Measurements from ENCODE around the gene GGT6.
"Not testable (repeated sequence)": the region's sequence is repeated elsewhere in the genome, so short reads cannot be mapped to it uniquely, and the experiment has no call there.

The GGT6 gene, protein sequence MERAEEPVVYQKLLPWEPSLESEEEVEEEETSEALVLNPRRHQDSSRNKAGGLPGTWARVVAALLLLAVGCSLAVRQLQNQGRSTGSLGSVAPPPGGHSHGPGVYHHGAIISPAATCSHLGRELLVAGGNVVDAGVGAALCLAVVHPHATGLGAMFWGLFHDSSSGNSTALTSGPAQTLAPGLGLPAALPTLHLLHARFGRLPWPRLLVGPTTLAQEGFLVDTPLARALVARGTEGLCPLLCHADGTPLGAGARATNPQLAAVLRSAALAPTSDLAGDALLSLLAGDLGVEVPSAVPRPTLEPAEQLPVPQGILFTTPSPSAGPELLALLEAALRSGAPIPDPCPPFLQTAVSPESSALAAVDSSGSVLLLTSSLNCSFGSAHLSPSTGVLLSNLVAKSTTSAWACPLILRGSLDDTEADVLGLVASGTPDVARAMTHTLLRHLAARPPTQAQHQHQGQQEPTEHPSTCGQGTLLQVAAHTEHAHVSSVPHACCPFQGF

DNA sequence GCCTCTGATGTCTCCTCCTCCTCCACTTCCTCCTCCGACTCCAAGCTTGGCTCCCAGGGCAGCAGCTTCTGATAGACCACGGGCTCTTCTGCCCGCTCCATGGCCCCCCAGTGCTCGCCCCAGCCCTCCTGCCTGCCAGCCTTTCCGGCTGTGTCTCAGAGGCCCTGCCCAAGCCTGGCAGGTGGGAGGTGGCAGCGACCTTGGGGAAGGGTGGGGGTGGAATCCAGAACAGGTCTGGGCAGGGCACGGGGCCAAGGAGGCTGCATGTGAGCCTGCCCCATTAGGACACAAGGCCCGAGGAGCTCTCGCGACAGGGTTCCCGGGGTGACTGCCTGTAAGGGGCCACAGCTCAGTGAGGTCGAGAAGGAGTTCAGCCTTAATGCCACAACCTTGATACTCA, at the start of gene GGT6:
Gene GGT6, minus strand, starts transcription at position 157 of the 400 bp plus-strand sequence. Its CDS starts 56 bp downstream, at position 101.
- DNase-seq (ENCODE audit: low spot score) = no peak

DNA sequence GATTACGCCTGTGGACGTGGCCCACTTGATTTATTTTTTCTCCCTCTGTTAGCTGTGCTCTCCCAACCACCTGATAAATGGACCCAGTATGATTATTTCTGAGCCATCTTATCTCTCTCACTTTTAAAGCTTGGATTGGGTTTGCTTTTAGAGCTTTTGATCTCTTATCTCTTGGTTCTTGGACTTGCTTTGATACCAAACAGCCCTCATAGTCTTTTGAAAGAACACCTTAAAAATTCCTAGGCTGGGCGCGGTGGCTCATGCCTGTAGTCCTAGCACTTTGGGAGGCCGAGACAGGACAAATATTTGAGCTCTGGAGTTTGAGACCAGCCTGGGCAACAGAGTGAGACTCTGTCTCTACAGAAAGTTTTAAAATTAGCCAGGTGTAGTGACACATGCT, 49.8 kb upstream of the GGT6 start:
- no peak for DNase-seq (ENCODE audit: low spot score)

DNA sequence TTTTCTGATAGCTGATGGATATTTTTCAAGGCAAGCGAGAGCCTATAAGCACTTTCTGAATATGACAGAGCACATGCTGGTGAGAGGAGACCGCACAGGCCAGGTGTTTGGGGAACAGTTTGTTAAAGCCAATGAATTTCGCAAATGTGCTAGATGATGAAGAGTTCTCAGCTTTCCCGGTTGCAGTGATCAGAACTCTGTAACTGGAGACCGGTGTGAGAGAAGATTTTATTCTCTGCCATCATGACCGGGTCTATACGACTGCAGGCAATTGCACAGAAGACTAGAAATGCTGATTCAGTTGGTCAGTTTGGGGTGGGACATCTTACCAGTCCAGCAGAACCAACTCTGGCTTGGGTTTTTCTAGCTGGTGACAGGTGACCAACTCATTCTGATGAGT, 49.4 kb upstream of the GGT6 start:
- no peak for DNase-seq (ENCODE audit: low spot score)

DNA sequence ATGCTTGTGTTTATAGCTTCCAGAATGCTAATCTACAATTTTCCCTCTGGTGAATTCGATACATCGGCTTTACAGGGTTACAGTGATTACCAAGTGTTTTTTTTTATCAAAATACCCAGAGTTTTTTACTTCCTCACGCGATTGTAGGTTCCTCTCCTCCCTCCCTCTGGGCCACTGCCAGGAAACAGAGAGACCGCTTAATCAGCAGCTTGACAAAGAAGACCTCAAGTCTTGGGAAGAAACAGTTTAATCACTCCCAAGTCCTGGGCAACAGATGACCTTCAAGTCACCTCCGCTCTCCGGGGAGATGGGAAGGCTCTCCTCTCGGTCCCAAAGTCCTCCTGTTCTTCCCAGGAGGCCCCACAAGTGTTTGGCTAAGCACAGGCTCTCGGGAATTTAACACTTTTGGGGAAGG, 47.4 kb upstream of the GGT6 start:
- DNase-seq (ENCODE audit: low spot score) = peak; percentile 47

DNA sequence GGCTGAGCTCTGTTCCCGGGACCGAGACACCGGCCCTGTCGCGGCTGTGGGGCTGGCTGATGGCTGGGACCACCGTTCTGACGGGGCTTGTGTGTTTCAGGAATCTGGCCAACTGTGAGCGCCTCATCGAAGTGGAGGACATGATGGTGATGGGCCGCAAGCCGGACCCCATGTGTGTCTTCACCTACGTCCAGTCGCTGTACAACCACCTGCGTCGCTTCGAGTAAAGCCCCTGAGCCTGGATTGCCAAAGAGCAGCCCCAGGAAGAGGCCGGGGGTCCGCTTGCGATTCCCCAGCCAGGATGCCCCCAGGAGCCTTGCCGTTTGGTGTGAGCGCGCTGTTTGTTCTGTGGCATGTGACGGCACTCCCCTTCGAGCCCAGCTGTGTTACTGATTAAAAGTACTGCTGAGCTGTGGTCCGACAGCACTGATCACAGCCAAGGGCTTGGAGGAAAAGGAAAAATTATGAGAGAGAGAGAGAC, 46.9 kb upstream of the GGT6 start:
- no peak for DNase-seq (ENCODE audit: low spot score)

DNA sequence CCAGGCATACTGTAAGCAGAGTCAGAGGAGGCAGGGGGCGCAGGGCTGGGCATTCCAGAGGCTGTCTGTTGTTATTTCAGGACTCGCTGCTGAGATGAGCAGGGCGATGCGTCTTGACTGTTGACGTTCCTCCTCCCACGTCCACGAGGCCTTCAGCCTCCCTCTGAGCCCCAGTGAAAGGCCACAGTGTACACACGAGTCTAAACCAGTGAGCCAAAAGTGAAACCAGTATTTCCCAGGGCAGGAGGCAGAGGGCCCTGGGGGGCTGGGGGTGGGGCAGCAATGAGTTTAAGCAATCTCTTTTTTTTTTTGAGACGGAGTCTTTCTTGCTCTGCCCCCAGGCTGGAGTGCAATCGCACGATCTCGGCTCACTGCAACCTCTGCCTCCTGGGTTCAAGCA, 45.4 kb upstream of the GGT6 start:
- no peak for DNase-seq (ENCODE audit: low spot score)

DNA sequence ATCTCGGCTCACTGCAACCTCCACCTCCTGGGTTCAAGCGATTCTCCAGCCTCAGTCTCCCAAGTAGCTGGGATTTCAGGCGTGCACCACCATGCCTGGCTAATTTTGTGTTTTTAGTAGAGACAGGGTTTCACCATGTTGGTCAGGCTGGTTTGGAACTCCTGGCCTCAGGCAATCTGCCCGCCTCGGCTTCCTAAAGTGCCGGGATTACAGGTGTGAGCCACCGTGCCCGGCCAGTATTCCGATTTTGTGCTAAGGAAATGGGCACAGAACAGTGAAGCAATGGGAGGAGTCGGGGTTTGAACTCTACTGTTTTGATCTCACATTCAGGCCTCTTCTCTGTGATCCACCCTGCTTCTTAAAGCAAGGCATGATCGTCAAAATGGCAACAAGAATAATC, 44.4 kb upstream of the GGT6 start:
- not testable (repeated sequence) for DNase-seq (ENCODE audit: low spot score)

DNA sequence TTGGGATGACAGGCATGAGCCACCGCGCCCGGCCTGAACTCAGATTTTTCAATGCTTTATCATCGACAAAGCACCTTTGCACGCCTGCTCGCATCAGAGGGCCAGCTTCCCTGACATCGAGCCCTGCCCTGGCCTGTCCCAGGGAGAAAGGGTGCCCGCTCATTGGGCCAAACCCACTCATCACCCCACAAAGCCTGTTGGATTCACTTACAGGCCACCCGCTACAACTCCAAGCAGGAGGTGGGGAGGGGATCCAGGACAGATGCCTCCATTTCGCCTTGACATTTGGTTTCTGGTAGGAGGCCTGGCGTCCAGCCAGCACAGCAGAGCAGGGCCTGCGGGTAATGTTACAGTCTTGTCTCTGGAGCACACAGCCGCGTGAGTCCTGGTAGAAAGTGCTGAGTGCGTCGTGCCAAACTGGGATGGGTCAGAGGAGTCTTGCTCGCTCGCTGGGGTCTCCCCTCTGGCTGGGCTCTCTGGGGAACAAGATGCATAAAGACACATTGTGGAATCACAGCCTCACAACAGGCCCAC, 43.8 kb upstream of the GGT6 start:
- DNase-seq (ENCODE audit: low spot score) = no peak

DNA sequence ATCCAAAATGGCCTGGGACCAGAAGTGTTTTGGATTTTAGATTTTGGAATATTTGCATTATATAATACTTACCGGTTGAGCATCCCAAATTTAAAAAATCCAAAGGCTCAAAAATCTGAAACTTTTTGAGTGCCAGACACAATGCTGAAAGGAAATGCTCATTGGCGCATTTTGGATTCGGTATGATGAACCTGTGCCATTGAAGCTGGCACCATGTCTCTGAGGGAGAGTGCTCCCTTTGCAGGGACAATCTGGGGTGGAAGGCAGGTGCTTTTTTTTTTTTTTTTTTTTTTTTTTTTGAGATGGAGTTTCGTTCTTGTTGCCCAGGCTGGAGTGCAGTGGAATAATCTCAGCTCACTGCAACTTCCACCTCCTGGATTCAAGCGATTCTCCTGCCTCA, 41.7 kb upstream of the GGT6 start:
- DNase-seq (ENCODE audit: low spot score) = no peak

DNA sequence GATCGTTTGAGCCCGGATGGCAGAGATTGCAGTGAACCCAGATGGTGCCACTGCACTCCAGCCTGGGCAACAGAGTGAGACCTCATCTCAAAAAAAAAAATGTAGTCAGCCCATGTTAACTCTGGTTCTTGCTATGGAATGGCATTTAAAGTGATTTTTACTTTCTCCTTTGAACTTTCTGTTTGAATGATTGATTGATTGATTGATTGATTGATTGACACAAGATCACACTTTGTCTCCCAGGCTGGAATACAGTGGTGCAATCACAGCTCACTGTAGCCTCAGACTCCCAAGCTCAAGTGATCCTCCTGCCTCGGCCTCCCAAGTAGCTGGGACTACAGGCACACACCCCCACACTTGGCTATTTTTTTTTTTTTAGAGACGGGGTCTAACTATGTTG, 40.9 kb upstream of the GGT6 start:
- no peak for DNase-seq (ENCODE audit: low spot score)

DNA sequence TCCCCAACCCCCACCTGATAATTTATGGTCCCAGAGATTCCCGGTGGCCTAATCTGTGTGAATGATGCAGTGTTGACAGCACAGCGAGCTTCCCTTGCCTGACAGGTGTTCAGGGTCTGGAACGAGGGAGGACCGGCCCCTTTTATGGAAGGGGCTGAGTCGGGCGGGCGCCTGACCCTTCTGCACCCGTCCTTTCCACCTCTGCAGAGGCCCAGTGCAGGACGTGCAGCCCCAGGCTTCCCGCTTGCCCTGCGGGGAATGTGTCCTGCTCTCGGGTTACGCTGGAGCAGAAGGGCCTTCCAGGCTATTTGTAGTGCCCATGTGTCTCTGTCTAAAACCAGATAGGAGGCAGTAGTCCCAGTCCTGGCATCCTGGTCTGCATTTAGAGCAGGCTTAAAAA, 40.2 kb upstream of the GGT6 start:
- no peak for DNase-seq (ENCODE audit: low spot score)

DNA sequence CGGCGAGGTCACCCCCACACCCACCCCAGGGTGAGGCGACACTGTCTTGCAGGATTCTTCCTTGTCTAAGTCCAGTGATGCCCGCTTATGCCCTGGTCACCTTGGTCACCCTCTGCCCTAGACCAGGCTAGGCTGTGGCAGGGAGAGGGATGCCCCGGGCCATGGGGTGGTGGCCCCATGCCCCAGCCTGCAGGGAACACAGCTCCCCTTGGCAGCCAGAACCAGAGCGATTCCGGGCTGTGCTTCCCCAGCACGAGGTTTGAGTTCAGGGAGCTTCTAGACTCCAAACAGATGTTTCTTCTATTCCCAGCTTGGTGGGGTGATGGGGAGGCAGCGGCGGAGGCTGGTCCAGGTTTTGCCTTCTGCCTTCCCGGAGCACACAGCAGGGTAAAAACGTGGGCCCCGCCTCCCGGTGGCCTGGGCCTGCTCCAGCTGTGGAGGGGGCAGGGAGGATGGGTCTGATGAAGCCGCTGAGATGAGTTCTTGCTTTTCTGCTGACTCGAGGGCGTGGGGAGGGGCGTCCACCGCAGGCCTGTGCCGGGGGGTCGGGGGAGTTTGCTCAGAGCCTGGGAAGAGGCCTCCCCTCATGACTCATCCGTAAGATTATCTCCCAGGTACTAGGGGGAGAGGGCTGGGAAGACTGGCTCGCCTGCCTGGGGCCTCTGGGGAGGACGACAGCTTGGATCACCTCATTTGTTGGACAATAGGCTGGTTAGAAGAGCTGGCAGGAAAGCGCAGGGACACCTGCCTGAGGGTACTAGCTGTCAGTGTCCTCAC, 39.3 kb upstream of the GGT6 start:
- DNase-seq (ENCODE audit: low spot score) = no peak

DNA sequence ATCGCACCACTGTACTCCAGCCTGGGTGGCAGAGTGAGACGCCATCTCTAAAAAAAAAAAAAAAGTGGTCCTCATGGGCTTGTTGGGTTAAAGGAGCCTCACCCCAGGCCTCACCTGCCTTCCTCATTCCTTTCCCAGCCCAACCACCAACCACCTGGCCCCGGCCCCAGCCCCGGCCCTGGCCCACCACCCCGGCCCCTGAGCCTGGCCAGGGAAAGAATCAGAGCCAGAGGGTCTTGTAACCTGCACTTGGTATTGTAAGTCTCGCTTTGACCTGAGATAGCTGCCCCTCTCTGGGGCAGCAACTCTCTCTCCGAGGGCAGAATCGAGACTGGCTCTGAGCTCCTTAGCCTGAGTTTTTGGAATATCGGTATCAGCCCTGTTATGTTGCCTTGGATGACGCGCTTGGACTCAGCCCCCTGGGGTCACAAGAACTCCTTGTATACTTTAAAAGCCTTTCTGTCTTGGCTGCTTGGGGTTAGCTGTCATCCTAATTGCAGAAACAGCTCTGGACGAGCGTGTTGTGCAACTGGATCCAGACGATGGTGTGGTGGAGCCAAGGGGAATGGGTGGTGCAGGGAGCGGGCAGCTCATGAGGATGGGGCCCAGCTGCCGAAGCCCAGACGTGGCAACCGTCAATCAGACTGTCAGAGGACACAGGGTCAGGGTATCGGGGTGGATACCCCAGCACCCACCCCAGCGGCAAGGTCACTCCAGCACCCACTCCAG, 38.6 kb upstream of the GGT6 start:
- DNase-seq (ENCODE audit: low spot score) = no peak

DNA sequence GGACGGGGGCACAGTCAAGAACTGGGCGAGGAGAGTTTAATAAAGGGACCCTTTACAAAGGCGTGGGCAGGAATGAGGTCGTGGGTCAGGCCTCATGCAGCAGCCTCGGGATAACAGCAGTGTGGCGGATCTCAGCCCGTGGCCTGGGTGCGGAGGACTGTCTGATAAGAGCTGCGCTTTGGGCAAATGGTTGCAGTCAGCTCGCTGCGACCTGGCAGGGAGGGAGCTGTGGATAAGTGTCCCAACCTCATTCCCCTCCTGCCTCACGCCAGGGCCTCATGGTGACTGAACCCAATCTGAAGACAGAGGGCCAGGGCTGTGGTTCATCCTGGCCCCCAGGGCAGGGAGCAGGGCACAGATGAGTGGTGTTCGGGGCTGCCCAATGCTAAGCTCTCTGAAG, 37.6 kb upstream of the GGT6 start:
- no peak for DNase-seq (ENCODE audit: low spot score)

DNA sequence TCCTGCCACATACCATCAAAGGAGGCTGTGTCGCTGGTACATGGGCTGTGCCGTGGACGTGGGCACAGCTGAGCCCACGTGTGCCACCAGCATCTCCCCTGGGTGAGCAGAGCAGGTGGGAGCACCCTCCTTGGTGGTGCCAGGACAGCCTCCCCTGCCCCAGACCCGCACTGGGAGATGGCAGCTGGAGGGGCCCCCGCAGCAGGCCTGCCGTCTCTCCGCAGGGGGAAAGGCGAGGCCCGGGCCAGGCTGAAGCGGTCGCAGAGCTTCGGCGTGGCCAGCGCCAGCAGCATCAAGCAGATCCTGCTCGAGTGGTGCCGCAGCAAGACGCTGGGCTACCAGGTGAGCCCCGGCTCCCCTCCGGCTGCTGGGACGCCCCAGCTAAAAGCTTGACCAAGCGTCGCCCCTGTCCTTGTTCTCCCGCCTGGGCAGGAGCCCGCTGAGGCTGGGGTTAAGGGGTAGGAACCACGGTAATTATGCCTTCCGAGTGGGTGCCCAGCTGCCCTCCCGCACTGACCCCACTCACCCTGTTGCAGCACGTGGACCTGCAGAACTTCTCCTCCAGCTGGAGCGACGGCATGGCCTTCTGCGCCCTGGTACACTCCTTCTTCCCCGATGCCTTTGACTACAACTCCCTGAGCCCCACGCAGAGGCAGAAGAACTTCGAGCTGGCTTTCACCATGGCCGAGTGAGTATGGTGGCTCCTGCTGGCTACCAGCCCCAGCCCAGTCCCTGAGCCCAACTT, 36.4 kb upstream of the GGT6 start:
- no peak for DNase-seq (ENCODE audit: low spot score)

DNA sequence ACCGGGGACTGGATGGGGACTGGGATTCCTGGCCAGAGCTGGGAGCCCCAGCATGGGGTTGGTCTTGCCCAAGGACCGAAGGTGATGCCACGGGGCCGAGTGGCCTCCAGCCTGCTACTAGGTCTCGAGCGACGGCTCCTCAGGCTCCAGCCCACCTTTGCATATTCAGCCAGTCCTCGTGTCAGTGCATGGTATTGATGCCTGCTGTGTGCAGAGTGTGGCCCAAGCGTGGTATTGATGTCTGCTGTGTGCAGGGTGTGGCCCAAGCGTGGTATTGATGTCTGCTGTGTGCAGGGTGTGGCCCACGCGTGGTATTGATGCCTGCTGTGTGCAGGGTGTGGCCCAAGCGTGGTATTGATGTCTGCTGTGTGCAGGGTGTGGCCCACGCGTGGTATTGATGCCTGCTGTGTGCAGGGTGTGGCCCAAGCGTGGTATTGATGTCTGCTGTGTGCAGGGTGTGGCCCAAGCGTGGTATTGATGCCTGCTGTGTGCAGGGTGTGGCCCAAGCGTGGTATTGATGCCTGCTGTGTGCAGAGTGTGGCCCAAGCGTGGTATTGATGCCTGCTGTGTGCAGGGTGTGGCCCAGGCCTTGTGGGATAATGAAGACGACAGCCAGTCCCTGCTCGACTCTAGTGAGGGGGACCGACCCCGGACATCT, 35.4 kb upstream of the GGT6 start:
- not testable (repeated sequence) for DNase-seq (ENCODE audit: low spot score)

DNA sequence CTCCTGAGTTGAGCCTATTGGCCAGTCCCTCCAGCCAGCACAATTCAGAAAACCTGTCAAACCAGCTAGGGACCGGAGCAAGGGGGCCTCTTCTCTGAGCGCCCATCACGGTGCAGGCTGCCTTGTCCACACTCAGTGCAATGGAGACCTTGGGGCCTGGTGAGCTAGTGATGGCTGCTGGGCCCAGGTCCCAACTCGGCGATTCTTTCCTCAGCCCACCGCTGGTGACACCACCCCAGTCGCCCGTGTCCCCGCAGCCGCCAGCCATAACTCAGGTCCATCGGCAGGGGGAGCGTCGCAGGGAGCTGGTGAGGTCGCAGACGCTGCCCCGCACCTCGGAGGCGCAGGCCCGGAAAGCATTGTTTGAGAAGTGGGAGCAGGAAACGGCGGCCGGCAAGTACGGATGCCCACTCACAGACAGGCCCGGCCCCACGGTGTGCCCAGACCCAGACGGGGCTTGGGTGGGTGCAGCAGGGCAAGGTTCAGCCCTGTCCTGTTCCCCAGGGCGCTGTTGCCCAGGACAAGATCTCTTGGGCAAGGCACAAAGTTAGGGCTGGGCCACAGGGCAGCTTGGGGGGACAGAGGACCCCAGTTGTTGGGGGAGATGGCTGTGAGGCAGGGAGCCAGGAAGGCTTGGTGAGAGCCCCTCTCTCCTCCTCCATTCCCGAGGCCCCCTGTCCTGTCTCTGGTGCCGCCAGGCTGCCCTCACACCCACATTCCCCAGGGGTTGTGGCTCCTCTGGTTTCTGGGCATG, 34.7 kb upstream of the GGT6 start:
- DNase-seq (ENCODE audit: low spot score) = no peak

DNA sequence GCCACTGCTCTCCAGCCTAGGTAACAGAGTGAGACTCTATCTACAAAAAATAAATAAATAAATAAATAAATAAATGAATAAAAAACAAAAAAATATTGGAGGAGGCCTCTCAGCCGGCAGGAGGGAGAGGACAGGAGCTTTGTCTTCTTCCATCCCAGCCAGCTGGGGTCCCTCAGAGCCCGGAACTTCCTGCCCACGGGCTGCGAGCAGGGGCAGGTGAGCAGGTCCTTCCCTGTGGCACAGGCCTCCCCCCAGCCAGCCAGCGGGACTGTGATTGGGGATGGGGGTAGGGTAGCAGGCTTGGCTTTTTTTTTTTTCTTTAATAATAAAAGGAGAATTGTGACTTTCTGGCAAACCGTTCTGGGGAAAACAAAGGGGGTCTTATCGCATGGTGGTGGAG, 34.0 kb upstream of the GGT6 start:
- DNase-seq (ENCODE audit: low spot score) = no peak

DNA sequence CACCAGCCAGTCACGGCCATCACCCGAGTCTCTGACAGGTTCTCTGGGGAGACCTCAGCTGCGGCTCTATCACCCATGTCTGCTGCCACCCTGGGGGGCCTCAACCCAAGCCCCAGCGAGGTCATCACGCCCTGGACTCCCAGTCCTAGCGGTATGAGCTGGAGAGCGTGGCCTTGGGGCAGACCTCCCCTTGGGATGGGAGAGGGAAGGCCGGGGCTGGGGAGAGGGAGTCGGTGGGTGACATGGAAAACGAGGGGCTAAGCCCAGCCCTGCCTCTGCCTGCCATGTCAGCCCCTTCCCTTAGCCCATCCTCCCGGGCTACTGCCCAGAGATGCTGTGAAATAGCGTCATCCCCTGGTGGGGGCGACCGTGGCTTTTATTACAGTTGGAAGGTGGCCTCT, 32.6 kb upstream of the GGT6 start:
- no peak for DNase-seq (ENCODE audit: low spot score)

Data from putamen (tissue), 1 donor.